IMR-90 (cell line): Measurements from ENCODE around the gene FLII. TPM values are rescaled to one million over a fixed set of nuclear protein-coding genes. Genes with fewer than 3 reads are reported as not detected.

Experiments
- ATAC-seq: fragments of 200-7000 bp; cut with Tn5 transposase; 2 replicates; pipeline ENCODE4 v1.9.1; 2020; ENCODE audit warnings: low read depth, mild to moderate bottlenecking, moderate library complexity
- BruUV-seq: library from RNA; stranded (reverse); fragments of 400-500 nt; replicated peaks from 2 replicates; lab custom pipeline; 2021; lab: Mats Ljungman, UMichigan
- CTCF ChIA-PET: fragments of 300-600 bp; formaldehyde crosslinking; extraction: SDS; loops from one replicate; lab custom pipeline; 2021; ENCODE audit warnings: antibody characterized with exemption; lab: Yijun Ruan, JAX
- POLR2A ChIA-PET: fragments of 300-600 bp; sonication (Branson Sonifier 250); formaldehyde crosslinking; loops from one replicate; lab custom pipeline; 2022; ENCODE audit warnings: antibody characterized with exemption; ENCODE audit not compliant: unreplicated experiment; lab: Charles Lee
- DNase-seq: peaks from one replicate; pipeline ENCODE4 v3.0.0; 2013
- H2AFZ ChIP-seq: replicated peaks from 2 replicates; pipeline ENCODE3; 2013; ENCODE audit warnings: low read length, mild to moderate bottlenecking; ENCODE audit not compliant: poor library complexity
- H2AK5ac ChIP-seq: 2 replicates; pipeline ENCODE4 v1.6.1; 2013; ENCODE audit warnings: low read depth, low read length, inconsistent platforms
- H2AK9ac ChIP-seq: replicated peaks from 2 replicates; pipeline ENCODE3; 2013; ENCODE audit warnings: mild to moderate bottlenecking, low read depth, low read length, moderate library complexity; ENCODE audit not compliant: poor library complexity
- H2BK120ac ChIP-seq: 2 replicates; pipeline ENCODE4 v1.6.1; 2013; ENCODE audit warnings: low read depth, low read length, inconsistent platforms
- H2BK15ac ChIP-seq: 3 replicates; pipeline ENCODE4 v1.6.1; 2013; ENCODE audit warnings: low read depth, low read length, inconsistent platforms
- H2BK20ac ChIP-seq: 2 replicates; pipeline ENCODE4 v1.6.1; 2013; ENCODE audit warnings: low read depth, mild to moderate bottlenecking, inconsistent platforms, low read length, moderate library complexity
- H2BK5ac ChIP-seq: 2 replicates; pipeline ENCODE4 v1.6.1; 2013; ENCODE audit warnings: mild to moderate bottlenecking, low read depth, low read length, inconsistent platforms; ENCODE audit not compliant: poor library complexity, severe bottlenecking
- H3K14ac ChIP-seq: replicated peaks from 2 replicates; pipeline ENCODE4 v1.6.1; 2013; ENCODE audit warnings: low read depth, low read length, inconsistent platforms
- H3K18ac ChIP-seq: 2 replicates; pipeline ENCODE4 v1.6.1; 2013; ENCODE audit warnings: low read depth, low read length, control low read depth
- H3K23ac ChIP-seq: 2 replicates; pipeline ENCODE4 v1.6.1; 2013; ENCODE audit warnings: low read depth, low read length, inconsistent platforms
- H3K27ac ChIP-seq: 2 replicates; pipeline ENCODE4 v1.5.1; 2013; ENCODE audit warnings: mild to moderate bottlenecking, control low read depth, low read length; ENCODE audit not compliant: insufficient read depth
- H3K27me3 ChIP-seq: 2 replicates; pipeline ENCODE4 v1.6.1; 2013; ENCODE audit warnings: low read length; ENCODE audit not compliant: control insufficient read depth, insufficient read depth
- H3K36me3 ChIP-seq: 2 replicates; pipeline ENCODE4 v1.6.1; 2013; ENCODE audit warnings: low read length, mixed read lengths; ENCODE audit not compliant: control insufficient read depth, insufficient read depth
- H3K4ac ChIP-seq: 2 replicates; pipeline ENCODE4 v1.6.1; 2013; ENCODE audit warnings: low read depth, low read length, inconsistent platforms
- H3K4me1 ChIP-seq: 2 replicates; pipeline ENCODE4 v1.6.1; 2013; ENCODE audit warnings: low read length, mixed read lengths; ENCODE audit not compliant: control insufficient read depth, insufficient read depth
- H3K4me2 ChIP-seq: 2 replicates; pipeline ENCODE4 v1.6.1; 2013; ENCODE audit warnings: low read depth, mild to moderate bottlenecking, control low read depth, low read length, moderate library complexity
- H3K4me3 ChIP-seq: 2 replicates; pipeline ENCODE4 v1.5.1; 2013; ENCODE audit warnings: low read depth, mild to moderate bottlenecking, control low read depth, low read length, moderate library complexity; ENCODE audit not compliant: insufficient read depth
- H3K56ac ChIP-seq: 2 replicates; pipeline ENCODE4 v1.6.1; 2013; ENCODE audit warnings: low read length, inconsistent platforms; ENCODE audit not compliant: insufficient read depth; ENCODE audit errors: extremely low read depth
- H3K79me1 ChIP-seq, 2 experiments: 2 replicates each; pipeline ENCODE4 v1.6.1; 2013; ENCODE audit warnings: low read length in 2 of 2, inconsistent platforms in 1 of 2, low read depth in 1 of 2
- H3K9ac ChIP-seq: 2 replicates; pipeline ENCODE4 v1.6.1; 2013; ENCODE audit warnings: low read depth, low read length, control low read depth
- H3K9me1 ChIP-seq: 2 replicates; pipeline ENCODE4 v1.6.1; 2013; ENCODE audit warnings: low read length, inconsistent platforms; ENCODE audit not compliant: insufficient read depth
- H3K9me3 ChIP-seq: 2 replicates; pipeline ENCODE4 v1.6.1; 2013; ENCODE audit warnings: low read length; ENCODE audit not compliant: control insufficient read depth, insufficient read depth
- H4K20me1 ChIP-seq: 2 replicates; pipeline ENCODE4 v1.6.1; 2013; ENCODE audit warnings: low read length, inconsistent platforms; ENCODE audit not compliant: insufficient read depth
- H4K5ac ChIP-seq: 2 replicates; pipeline ENCODE4 v1.6.1; 2013; ENCODE audit warnings: mild to moderate bottlenecking, low read depth, low read length, control low read depth
- H4K8ac ChIP-seq, 2 experiments: 2 replicates each; pipeline ENCODE4 v1.6.1; 2013; ENCODE audit warnings: low read depth in 2 of 2, low read length in 2 of 2, control low read depth in 1 of 2, inconsistent platforms in 1 of 2
- H4K91ac ChIP-seq: 2 replicates; pipeline ENCODE4 v1.6.1; 2013; ENCODE audit warnings: low read depth, low read length, inconsistent platforms; ENCODE audit not compliant: insufficient read depth
- BHLHE40 ChIP-seq: fragments of 150-350 bp; IDR thresholded peaks from 2 replicates; pipeline ENCODE4 v1.6.1; 2016; ENCODE audit warnings: mild to moderate bottlenecking, low read depth, low read length
- CEBPB ChIP-seq: IDR thresholded peaks from 2 replicates; pipeline ENCODE4 v1.6.1; 2012; ENCODE audit warnings: low read depth, low read length, improper control_type of control experiment
- CHD1 ChIP-seq: IDR thresholded peaks from 2 replicates; pipeline ENCODE4 v1.6.1; 2012; ENCODE audit warnings: low read depth, low read length, improper control_type of control experiment
- FOS ChIP-seq: fragments of 150-350 bp; IDR thresholded peaks from 2 replicates; pipeline ENCODE4 v1.6.1; 2016; ENCODE audit warnings: low read depth, low read length
- MAFK ChIP-seq: IDR thresholded peaks from 2 replicates; pipeline ENCODE4 v1.6.1; 2012; ENCODE audit warnings: low read depth, low read length, improper control_type of control experiment
- MAZ ChIP-seq: IDR thresholded peaks from 2 replicates; pipeline ENCODE4 v1.6.1; 2012; ENCODE audit warnings: low read depth, mild to moderate bottlenecking, low read length, improper control_type of control experiment, moderate library complexity, borderline replicate concordance
- MXI1 ChIP-seq: IDR thresholded peaks from 2 replicates; pipeline ENCODE4 v1.6.1; 2012; ENCODE audit warnings: low read depth, mild to moderate bottlenecking, low read length, moderate library complexity, borderline replicate concordance
- NFE2L2 ChIP-seq: fragments of 150-350 bp; IDR thresholded peaks from 2 replicates; pipeline ENCODE4 v1.6.1; 2016; ENCODE audit warnings: low read depth, mild to moderate bottlenecking, low read length
- POLR2A ChIP-seq: IDR thresholded peaks from 2 replicates; pipeline ENCODE4 v1.6.1; 2012; ENCODE audit warnings: mild to moderate bottlenecking, low read depth, low read length
- RAD21 ChIP-seq: IDR thresholded peaks from 2 replicates; pipeline ENCODE4 v1.6.1; 2012; ENCODE audit warnings: low read length, improper control_type of control experiment
- RCOR1 ChIP-seq: IDR thresholded peaks from 2 replicates; pipeline ENCODE4 v1.6.1; 2012; ENCODE audit warnings: mild to moderate bottlenecking, low read length, improper control_type of control experiment; ENCODE audit not compliant: insufficient replicate concordance
- RFX5 ChIP-seq: IDR thresholded peaks from 2 replicates; pipeline ENCODE4 v1.8.0; 2012; ENCODE audit warnings: low read depth, mild to moderate bottlenecking, low read length, moderate library complexity
- SMC3 ChIP-seq: fragments of 150-350 bp; IDR thresholded peaks from 2 replicates; pipeline ENCODE4 v1.6.1; 2016; ENCODE audit warnings: low read depth, mild to moderate bottlenecking, antibody characterized with exemption, low read length, moderate library complexity
- WGBS, 2 experiments: methylation state at CpG; one replicate each; pipeline versions ENCODE4 v1.1.5 to v1.1.7; 2013; ENCODE audit warnings: missing lambda C conversion rate in 2 of 2; ENCODE audit not compliant: insufficient read length in 1 of 2; ENCODE audit errors: extremely low coverage in 2 of 2; 5-methylcytosine and 5-hydroxymethylcytosine counted together
- dilution Hi-C: fragments of 300-500 bp; cut with HindIII; formaldehyde crosslinking; loops from one replicate; pipeline ENCODE4 v1.14.3; 2018; ENCODE audit warnings: low sequenced_read_pairs; ENCODE audit not compliant: unreplicated experiment
- in situ Hi-C: fragments of 300-500 bp; cut with MboI; formaldehyde crosslinking; loops from 3 replicates; pipeline ENCODE4 v1.14.3; 2019; ENCODE audit warnings: low sequenced_read_pairs, inconsistent platforms, mixed read lengths
- intact Hi-C: fragments of 100-400 bp; cut with micrococcal nuclease; formaldehyde crosslinking; loops from 2 replicates; pipeline ENCODE4 v1.10.0; 2022
- polyA plus RNA-seq, 3 experiments: library from polyadenylated mRNA; depleted of rRNA; stranded (reverse); fragments of >200 nt; gene quantifications; 2 replicates each; pipeline ENCODE4 v1.2.3, GENCODE V29; 2012; ENCODE audit warnings: low replicate concordance in 1 of 3
- total RNA-seq: library from RNA; depleted of rRNA; stranded (reverse); fragments of >200 nt; gene quantifications from 2 replicates; pipeline ENCODE4 v1.2.3, GENCODE V29; 2012
- TF ChIP-seq, protein P1 (sequence below): fragments of 150-350 bp; IDR thresholded peaks from 2 replicates; pipeline ENCODE4 v1.6.1; 2016; ENCODE audit warnings: low read depth, mild to moderate bottlenecking, low read length, moderate library complexity, borderline replicate concordance
- TF ChIP-seq, protein P2 (sequence below): conservative IDR thresholded peaks from 2 replicates; pipeline ENCODE4 v1.5.1; 2012; ENCODE audit warnings: mild to moderate bottlenecking, low read depth, low read length, improper control_type of control experiment
- TF ChIP-seq, protein P3 (sequence below): fragments of 150-350 bp; IDR thresholded peaks from 2 replicates; pipeline ENCODE4 v1.6.1; 2017; ENCODE audit warnings: mild to moderate bottlenecking, antibody characterized with exemption, low read length, low read depth

FLII gene
- total and polyA plus RNA-seq, 2 of the 4 experiments (the other 2 are of a cell fraction) = 263 to 290 TPM

DNA sequence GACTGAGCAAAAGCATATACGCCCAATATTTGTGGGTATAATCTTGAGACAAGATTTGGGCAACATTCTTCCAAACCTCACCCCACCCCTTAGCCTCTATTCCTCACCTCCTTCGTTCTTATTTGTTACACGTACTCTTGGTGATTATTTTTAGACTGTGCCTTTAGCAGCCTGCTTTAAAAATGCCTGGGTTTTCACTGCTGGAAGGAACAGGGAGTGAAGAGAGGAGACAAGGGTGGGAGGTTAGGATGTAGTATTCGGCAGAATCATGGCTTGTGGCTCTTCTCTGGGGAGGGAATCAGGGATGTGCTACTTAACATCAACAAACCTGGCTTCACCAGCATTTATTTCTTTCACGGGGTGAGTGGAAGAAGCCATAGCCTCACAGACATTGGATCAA is 63.3 kb downstream of the FLII start:
- Histone ChIP-seq H3K14ac (no peak overlapping the region), H3K56ac (no peak overlapping the region), H4K5ac (no peak overlapping the region), H3K18ac (no peak overlapping the region), H3K27me3 (no peaks in the 10 kb centered on the region), H2AK5ac (no peak overlapping the region), H3K79me1 (peaks cover 42 to 88% of the 10 kb centered on the region in 2 experiments), H2BK5ac (no peak overlapping the region), H4K20me1 (peaks cover 93% of the 10 kb centered on the region), H3K4me2 (no peak overlapping the region), H3K9ac (no peak overlapping the region; the same call in 1 of the 2 replicates), H2AK9ac (no peak overlapping the region), H2BK15ac (no peak overlapping the region), H4K8ac (no peak overlapping the region), H3K23ac (no peak overlapping the region), H2AFZ (no peak overlapping the region), H3K4me1 (peaks cover 21% of the 10 kb centered on the region), H3K4ac (no peak overlapping the region), H3K4me3 (no peak overlapping the region), H3K36me3 (peaks cover 54% of the 10 kb centered on the region), H3K9me1 (peaks cover 34% of the 10 kb centered on the region), H3K27ac (no peak overlapping the region), H2BK20ac (no peak overlapping the region), H2BK120ac (no peak overlapping the region), H3K9me3 (no peaks in the 10 kb centered on the region), H4K91ac (no peak overlapping the region)
- dilution Hi-C loops = no loop called here
- DNase-seq (no peak), ATAC-seq (no peak)
- intact Hi-C loops = no loop called here
- no CpG with 5 or more reads among the region's 5 CpGs for WGBS, 2 experiments
- POLR2A ChIA-PET = no interaction called here
- BruUV-seq = no TSS peak
- no peak for TF ChIP-seq RCOR1
- no peak for TF ChIP-seq FOS
- no peak for TF ChIP-seq BHLHE40
- TF ChIP-seq, protein P1, sequence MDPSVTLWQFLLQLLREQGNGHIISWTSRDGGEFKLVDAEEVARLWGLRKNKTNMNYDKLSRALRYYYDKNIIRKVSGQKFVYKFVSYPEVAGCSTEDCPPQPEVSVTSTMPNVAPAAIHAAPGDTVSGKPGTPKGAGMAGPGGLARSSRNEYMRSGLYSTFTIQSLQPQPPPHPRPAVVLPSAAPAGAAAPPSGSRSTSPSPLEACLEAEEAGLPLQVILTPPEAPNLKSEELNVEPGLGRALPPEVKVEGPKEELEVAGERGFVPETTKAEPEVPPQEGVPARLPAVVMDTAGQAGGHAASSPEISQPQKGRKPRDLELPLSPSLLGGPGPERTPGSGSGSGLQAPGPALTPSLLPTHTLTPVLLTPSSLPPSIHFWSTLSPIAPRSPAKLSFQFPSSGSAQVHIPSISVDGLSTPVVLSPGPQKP = no peak
- TF ChIP-seq, protein P2, sequence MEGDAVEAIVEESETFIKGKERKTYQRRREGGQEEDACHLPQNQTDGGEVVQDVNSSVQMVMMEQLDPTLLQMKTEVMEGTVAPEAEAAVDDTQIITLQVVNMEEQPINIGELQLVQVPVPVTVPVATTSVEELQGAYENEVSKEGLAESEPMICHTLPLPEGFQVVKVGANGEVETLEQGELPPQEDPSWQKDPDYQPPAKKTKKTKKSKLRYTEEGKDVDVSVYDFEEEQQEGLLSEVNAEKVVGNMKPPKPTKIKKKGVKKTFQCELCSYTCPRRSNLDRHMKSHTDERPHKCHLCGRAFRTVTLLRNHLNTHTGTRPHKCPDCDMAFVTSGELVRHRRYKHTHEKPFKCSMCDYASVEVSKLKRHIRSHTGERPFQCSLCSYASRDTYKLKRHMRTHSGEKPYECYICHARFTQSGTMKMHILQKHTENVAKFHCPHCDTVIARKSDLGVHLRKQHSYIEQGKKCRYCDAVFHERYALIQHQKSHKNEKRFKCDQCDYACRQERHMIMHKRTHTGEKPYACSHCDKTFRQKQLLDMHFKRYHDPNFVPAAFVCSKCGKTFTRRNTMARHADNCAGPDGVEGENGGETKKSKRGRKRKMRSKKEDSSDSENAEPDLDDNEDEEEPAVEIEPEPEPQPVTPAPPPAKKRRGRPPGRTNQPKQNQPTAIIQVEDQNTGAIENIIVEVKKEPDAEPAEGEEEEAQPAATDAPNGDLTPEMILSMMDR = no peak
- TF ChIP-seq RFX5 = no peak
- TF ChIP-seq MAZ = no peak
- TF ChIP-seq SMC3 = no peak
- TF ChIP-seq MXI1 = no peak
- TF ChIP-seq MAFK = no peak
- TF ChIP-seq NFE2L2 = no peak
- TF ChIP-seq CEBPB = no peak
- TF ChIP-seq CHD1 = no peak
- no peak for TF ChIP-seq POLR2A
- TF ChIP-seq RAD21 = no peak
- TF ChIP-seq, protein P3, sequence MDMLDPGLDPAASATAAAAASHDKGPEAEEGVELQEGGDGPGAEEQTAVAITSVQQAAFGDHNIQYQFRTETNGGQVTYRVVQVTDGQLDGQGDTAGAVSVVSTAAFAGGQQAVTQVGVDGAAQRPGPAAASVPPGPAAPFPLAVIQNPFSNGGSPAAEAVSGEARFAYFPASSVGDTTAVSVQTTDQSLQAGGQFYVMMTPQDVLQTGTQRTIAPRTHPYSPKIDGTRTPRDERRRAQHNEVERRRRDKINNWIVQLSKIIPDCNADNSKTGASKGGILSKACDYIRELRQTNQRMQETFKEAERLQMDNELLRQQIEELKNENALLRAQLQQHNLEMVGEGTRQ = no peak
- CTCF ChIA-PET = no interaction called here
- in situ Hi-C loops = no loop called here
